KMS-11 (cell line): ENCODE results near the gene ROR1.

Source experiments
- H2AFZ ChIP-seq: fragments of 200-600 bp; sonication (generic); 2 replicates; pipeline ENCODE4 v1.6.1; 2016; ENCODE audit warnings: antibody characterized with exemption, mixed run types, low read depth
- H3K27ac ChIP-seq: fragments of 200-600 bp; sonication (generic); 2 replicates; pipeline ENCODE4 v1.6.1; 2016; ENCODE audit warnings: mild to moderate bottlenecking, mixed run types
- H3K27me3 ChIP-seq: fragments of 200-600 bp; sonication (generic); 2 replicates; pipeline ENCODE4 v1.6.1; 2017; ENCODE audit warnings: mild to moderate bottlenecking, low read depth, mixed run types, moderate library complexity; ENCODE audit not compliant: insufficient read depth
- H3K36me3 ChIP-seq: fragments of 200-600 bp; sonication (generic); 2 replicates; pipeline ENCODE4 v1.6.1; 2017; ENCODE audit warnings: mild to moderate bottlenecking, mixed run types; ENCODE audit not compliant: insufficient read depth
- H3K4me1 ChIP-seq: fragments of 200-600 bp; sonication (generic); 2 replicates; pipeline ENCODE4 v1.6.1; 2016; ENCODE audit warnings: mild to moderate bottlenecking, low read depth, mixed run types; ENCODE audit not compliant: poor library complexity, severe bottlenecking
- H3K4me2 ChIP-seq: fragments of 200-600 bp; sonication (generic); 2 replicates; pipeline ENCODE4 v1.7.0; 2016; ENCODE audit warnings: mild to moderate bottlenecking, mixed run types
- H3K4me3 ChIP-seq: fragments of 200-600 bp; sonication (generic); IDR thresholded peaks from 2 replicates; pipeline ENCODE4 v1.6.1; 2017; ENCODE audit warnings: low read depth, low read length, mixed read lengths; ENCODE audit not compliant: insufficient read depth
- H3K79me2 ChIP-seq: fragments of 200-600 bp; sonication (generic); 2 replicates; pipeline ENCODE4 v1.6.1; 2016; ENCODE audit warnings: low read depth, mixed run types; ENCODE audit not compliant: insufficient read depth
- H3K9ac ChIP-seq: fragments of 200-600 bp; sonication (generic); 2 replicates; pipeline ENCODE4 v1.6.1; 2016; ENCODE audit warnings: mild to moderate bottlenecking, mixed run types
- H4K20me1 ChIP-seq: fragments of 200-600 bp; sonication (generic); 2 replicates; pipeline ENCODE4 v1.6.1; 2016; ENCODE audit warnings: mild to moderate bottlenecking, mixed run types; ENCODE audit not compliant: insufficient read depth
- TF ChIP-seq, protein P1 (sequence below): fragments of 200-600 bp; sonication (generic); conservative IDR thresholded peaks from 2 replicates; pipeline ENCODE4 v1.6.1; 2017; ENCODE audit warnings: low read depth, mild to moderate bottlenecking, antibody characterized with exemption, low read length, moderate library complexity, mixed read lengths

ROR1 gene

DNA sequence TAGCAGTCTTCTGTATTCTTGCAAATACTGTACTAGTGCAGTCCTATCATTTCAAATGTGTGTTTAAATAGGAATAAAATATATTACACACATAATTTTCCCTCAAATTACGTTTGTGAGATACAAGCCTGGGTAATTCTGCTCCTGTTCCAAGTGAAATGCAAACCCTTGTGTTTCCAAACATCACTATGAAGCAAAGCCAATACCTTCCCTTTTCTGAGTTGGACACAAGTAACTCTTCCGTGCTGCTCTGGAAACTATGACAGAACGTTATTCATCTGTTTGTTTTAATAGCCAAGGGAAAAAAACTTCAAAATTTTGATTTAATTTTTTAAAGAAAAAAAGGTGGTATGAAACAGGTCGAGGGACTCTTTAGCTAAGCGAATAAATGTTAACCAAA, 355.9 kb downstream of the ROR1 start:
- Histone ChIP-seq H4K20me1 (no peaks in the 10 kb centered on the region), H3K4me1 (peaks cover 24% of the 10 kb centered on the region), H3K27me3 (no peaks in the 10 kb centered on the region), H3K9ac (no peak overlapping the region), H3K27ac (no peak overlapping the region), H2AFZ (no peak overlapping the region), H3K4me3 (no peak overlapping the region), H3K79me2 (no peaks in the 10 kb centered on the region), H3K36me3 (no peaks in the 10 kb centered on the region), H3K4me2 (no peak overlapping the region)
- TF ChIP-seq, protein P1, sequence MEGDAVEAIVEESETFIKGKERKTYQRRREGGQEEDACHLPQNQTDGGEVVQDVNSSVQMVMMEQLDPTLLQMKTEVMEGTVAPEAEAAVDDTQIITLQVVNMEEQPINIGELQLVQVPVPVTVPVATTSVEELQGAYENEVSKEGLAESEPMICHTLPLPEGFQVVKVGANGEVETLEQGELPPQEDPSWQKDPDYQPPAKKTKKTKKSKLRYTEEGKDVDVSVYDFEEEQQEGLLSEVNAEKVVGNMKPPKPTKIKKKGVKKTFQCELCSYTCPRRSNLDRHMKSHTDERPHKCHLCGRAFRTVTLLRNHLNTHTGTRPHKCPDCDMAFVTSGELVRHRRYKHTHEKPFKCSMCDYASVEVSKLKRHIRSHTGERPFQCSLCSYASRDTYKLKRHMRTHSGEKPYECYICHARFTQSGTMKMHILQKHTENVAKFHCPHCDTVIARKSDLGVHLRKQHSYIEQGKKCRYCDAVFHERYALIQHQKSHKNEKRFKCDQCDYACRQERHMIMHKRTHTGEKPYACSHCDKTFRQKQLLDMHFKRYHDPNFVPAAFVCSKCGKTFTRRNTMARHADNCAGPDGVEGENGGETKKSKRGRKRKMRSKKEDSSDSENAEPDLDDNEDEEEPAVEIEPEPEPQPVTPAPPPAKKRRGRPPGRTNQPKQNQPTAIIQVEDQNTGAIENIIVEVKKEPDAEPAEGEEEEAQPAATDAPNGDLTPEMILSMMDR: no peak

DNA sequence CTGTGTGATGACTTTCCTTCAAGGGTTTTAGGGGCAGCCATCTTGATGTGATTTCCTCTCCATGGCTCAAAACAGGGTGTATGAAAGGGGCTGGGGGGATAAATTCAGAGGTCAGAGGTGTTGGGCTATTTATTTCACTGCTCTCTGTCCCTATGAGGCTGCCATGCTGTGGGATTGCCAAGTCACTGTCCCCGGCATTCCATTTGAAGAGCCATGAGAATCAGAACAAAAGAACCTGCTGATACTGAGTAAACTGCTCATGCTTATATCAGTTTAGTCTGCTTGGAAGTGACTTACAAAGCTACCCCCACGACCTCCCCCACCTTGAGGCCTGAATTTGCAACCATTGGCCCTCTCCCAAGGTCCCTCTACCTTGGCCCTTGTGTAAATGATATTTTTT, 357.3 kb downstream of the ROR1 start:
- Histone ChIP-seq H3K4me1 (peaks cover 37% of the 10 kb centered on the region), H4K20me1 (no peaks in the 10 kb centered on the region), H3K27me3 (no peaks in the 10 kb centered on the region), H3K79me2 (no peaks in the 10 kb centered on the region), H3K36me3 (no peaks in the 10 kb centered on the region), H3K4me3 (no peak overlapping the region), H2AFZ (no peak overlapping the region), H3K4me2 (no peak overlapping the region), H3K27ac (no peak overlapping the region), H3K9ac (no peak overlapping the region)
- TF ChIP-seq, protein P1: no peak

DNA sequence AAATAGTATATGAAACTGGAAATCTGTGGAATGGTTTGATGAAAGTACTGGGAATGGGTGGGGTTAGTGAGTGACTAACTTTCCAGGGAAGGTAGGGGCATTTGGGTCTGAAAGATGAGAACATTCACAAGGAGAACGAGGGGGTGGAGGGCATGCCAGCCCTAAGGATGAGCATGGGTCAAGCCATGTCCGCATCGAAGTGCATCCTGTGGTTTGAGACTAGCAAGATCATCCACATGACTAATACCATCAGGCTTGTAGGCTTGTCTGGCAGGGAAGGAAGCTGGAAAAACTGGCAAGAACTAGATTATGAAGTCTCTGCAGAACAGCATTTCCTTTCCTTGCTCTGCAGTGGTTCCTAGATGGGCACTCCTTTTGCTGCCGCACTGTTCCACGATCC, 359.2 kb downstream of the ROR1 start:
- no peak overlapping the region for H3K27ac ChIP-seq
- no peaks in the 10 kb centered on the region for H3K79me2 ChIP-seq
- no peak overlapping the region for H3K9ac ChIP-seq
- no peak overlapping the region for H2AFZ ChIP-seq
- TF ChIP-seq, protein P1: no peak
- H3K36me3 ChIP-seq: no peaks in the 10 kb centered on the region
- H4K20me1 ChIP-seq: no peaks in the 10 kb centered on the region
- H3K4me2 ChIP-seq: peak overlapping the region; percentile 63; the same call in 1 of the 2 replicates
- no peaks in the 10 kb centered on the region for H3K27me3 ChIP-seq
- H3K4me1 ChIP-seq: peaks cover 49% of the 10 kb centered on the region
- no peak overlapping the region for H3K4me3 ChIP-seq

DNA sequence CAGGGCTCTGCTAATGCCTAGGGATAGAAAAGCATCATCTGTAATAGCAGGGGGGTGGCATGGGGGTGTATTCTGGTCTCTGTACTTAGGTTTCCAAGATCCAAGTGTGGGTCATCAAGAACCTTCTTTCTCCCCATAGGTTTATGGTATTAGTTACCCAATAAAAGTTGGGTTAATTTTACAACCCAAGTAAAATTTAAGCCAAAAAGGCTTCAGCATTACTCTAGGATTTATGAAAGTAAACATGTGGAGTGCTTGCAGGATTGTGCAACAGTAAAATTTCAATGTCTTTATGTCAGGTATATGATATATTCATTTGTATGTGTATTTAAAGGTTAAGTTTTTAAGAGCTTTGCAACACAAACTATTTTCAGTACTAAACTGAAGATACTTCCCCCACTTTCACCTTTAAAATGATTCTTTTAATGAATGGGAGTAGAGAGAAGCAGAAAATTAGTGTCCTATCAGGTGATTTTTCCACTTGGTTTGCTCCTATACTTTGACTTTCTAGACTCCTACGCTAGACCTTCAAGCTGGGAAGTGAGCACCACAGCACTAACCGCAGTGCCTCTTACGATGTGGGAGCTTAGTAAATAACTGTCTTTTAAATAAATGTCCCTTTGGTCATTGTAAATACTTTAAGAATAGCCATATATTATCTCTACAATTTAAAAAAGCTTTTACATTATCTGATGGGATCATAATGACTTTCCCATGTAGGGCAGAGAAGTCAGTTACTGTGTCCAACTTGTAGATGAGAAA, 361.8 kb downstream of the ROR1 start:
- Histone ChIP-seq H3K27ac (no peak overlapping the region), H3K4me2 (peak overlapping the region; percentile 63; the same call in 1 of the 2 replicates), H2AFZ (no peak overlapping the region), H3K4me1 (peaks cover 49% of the 10 kb centered on the region), H3K27me3 (no peaks in the 10 kb centered on the region), H3K79me2 (no peaks in the 10 kb centered on the region), H3K4me3 (no peak overlapping the region), H4K20me1 (no peaks in the 10 kb centered on the region), H3K36me3 (no peaks in the 10 kb centered on the region), H3K9ac (no peak overlapping the region)
- TF ChIP-seq, protein P1: no peak
